Retina (tissue), 1 donor: ENCODE measurements around the gene PTPRD.
A peak's percentile ranks its signal among the peaks of the same experiment; 100 is the strongest.
"Not testable (repeated sequence)": the region's sequence is repeated elsewhere in the genome, so short reads cannot be mapped to it uniquely, and the experiment has no call there.

Experiments used
- DNase-seq: peaks from one replicate; pipeline ENCODE4 v3.0.0-alpha.2; 2016

PTPRD gene

GRCh38 chr9:8946461-8946860 lies 1666.3 kb downstream of the PTPRD start:
- no peak for DNase-seq

- DNase-seq = no peak
Measured at GRCh38 chr9:8943392-8943791, 1669.4 kb downstream of the PTPRD start.

GRCh38 chr9:8940650-8941049 lies 1672.2 kb downstream of the PTPRD start:
- no peak for DNase-seq

- no peak for DNase-seq
Measured at GRCh38 chr9:8926461-8926860, 1686.3 kb downstream of the PTPRD start.

- DNase-seq = no peak
Measured at GRCh38 chr9:8924562-8924961, 1688.2 kb downstream of the PTPRD start.

GRCh38 chr9:8920478-8921183 lies 1692.2 kb downstream of the PTPRD start:
- not testable (repeated sequence) for DNase-seq

- DNase-seq = no peak
Measured at GRCh38 chr9:8917956-8918739, 1694.7 kb downstream of the PTPRD start.

- DNase-seq = no peak
Measured at GRCh38 chr9:8916771-8917170, 1696.0 kb downstream of the PTPRD start.

- DNase-seq = no peak
Measured at GRCh38 chr9:8907868-8908267, 1704.9 kb downstream of the PTPRD start.

- DNase-seq = no peak
Measured at GRCh38 chr9:8905731-8906130, 1707.1 kb downstream of the PTPRD start.

- no peak for DNase-seq
Measured at GRCh38 chr9:8904771-8905515, 1707.9 kb downstream of the PTPRD start.

- no peak for DNase-seq
Measured at GRCh38 chr9:8903077-8903476, 1709.7 kb downstream of the PTPRD start.

- no peak for DNase-seq
Measured at GRCh38 chr9:8901146-8901545, 1711.7 kb downstream of the PTPRD start.

GRCh38 chr9:8899511-8899910 lies 1713.3 kb downstream of the PTPRD start:
- DNase-seq = no peak

- peak; percentile 49 for DNase-seq
Measured at GRCh38 chr9:8895861-8896224, 1717.0 kb downstream of the PTPRD start.

- no peak for DNase-seq
Measured at GRCh38 chr9:8895106-8895860, 1717.5 kb downstream of the PTPRD start.

- DNase-seq = no peak
Measured at GRCh38 chr9:8890695-8891094, 1722.1 kb downstream of the PTPRD start.

- DNase-seq = no peak
Measured at GRCh38 chr9:8889100-8889499, 1723.7 kb downstream of the PTPRD start.

- no peak for DNase-seq
Measured at GRCh38 chr9:8888591-8888990, 1724.2 kb downstream of the PTPRD start.

GRCh38 chr9:8887369-8887768 lies 1725.4 kb downstream of the PTPRD start:
- DNase-seq = no peak

GRCh38 chr9:8883321-8883720 lies 1729.5 kb downstream of the PTPRD start:
- DNase-seq = no peak

- DNase-seq = no peak
Measured at GRCh38 chr9:8880060-8880459, 1732.7 kb downstream of the PTPRD start.

- DNase-seq = no peak
Measured at GRCh38 chr9:8879284-8879683, 1733.5 kb downstream of the PTPRD start.
